ENCODE results near the gene CCR6. TPM values are rescaled to one million over a fixed set of nuclear protein-coding genes. Genes with fewer than 3 reads are reported as not detected.
A peak's percentile ranks its signal among the peaks of the same experiment; 100 is the strongest.

The CCR6 gene
- total and polyA plus RNA-seq, 2 of the 8 experiments (the other 6 are each of a cell fraction or from before 2014, with no cell fraction given) = 0.06 TPM; not detected in 1

DNA sequence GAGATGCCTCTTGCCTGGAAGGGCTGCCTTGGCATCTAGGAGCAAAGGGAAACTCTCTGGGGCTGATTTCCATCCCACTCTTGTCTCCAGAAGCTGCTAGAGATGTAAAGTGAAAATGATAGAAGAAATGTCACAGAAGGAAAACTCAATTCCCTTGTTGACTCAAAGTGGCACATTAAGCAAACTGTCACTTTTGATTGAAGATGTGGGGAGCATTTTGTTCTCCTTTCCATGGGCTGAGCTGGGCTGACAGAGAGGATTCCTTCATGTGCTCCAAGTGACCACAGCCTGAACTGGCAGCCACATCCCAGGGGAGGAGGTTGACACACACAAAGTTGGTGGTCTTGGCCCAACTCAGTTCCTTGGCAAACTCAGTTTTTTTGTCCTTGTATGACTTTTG is 25.1 kb downstream of the CCR6 start:
- no peak overlapping the region for H3K4me3 ChIP-seq (ENCODE audit: extremely low read depth in 1 of 4, insufficient read depth in 2 of 4, low read depth in 3 of 4, low read length in 4 of 4)
- peak overlapping the region; percentile 80 for H4K91ac ChIP-seq (replicated peaks; ENCODE audit: insufficient read length, low read length)
- DNase-seq (ENCODE audit: low read depth in 1 of 2, low spot score in 2 of 2) = no peak
- no peak for FAIRE-seq
- peak overlapping the region; percentile 80 for H3K18ac ChIP-seq (ENCODE audit: extremely low read depth, low read length)
- no peaks in the 10 kb centered on the region for H3K79me1 ChIP-seq (ENCODE audit: low read depth, low read length)
- POLR2A ChIA-PET (ENCODE audit: partially characterized antibody) = interaction anchor here (0.7 to 1.7 kb wide), 2 partner anchors 11 to 15 kb away, joined by 3 to 14 read pairs; no protein-coding TSS in a partner anchor
- peaks cover 8 to 23% (median 19%) of the 10 kb centered on the region in 4 experiments for H3K4me1 ChIP-seq (replicated peaks in 1 of 4; ENCODE audit: control insufficient read depth in 3 of 4, insufficient read depth in 4 of 4, low read length in 3 of 4)
- H2BK20ac ChIP-seq (ENCODE audit: low read length) = peak overlapping the region; percentile 95
- peak overlapping the region; percentile 95 for H3K4ac ChIP-seq (replicated peaks; ENCODE audit: insufficient read length, low read depth, low read length)
- no peak overlapping the region for H3K9ac ChIP-seq (replicated peaks in 1 of 4; ENCODE audit: extremely low read depth in 1 of 4, low read depth in 3 of 4, low read length in 3 of 4)
- no peak overlapping the region for H2BK15ac ChIP-seq (ENCODE audit: low read length)
- H3K56ac ChIP-seq (replicated peaks; ENCODE audit: insufficient read length, low read depth, low read length) = no peak overlapping the region
- CTCF ChIA-PET (ENCODE audit: partially characterized antibody) = interaction anchor here (0.8 kb wide), 1 partner anchor 15 kb away, joined by 3 read pairs; no protein-coding TSS in a partner anchor
- H2BK5ac ChIP-seq (ENCODE audit: low read depth, low read length) = peak overlapping the region; percentile 84; the same call in 1 of the 2 replicates
- peak overlapping the region; percentile 20 for H2AK5ac ChIP-seq (ENCODE audit: low read depth, low read length)
- H4K8ac ChIP-seq (ENCODE audit: extremely low read depth, insufficient read depth, low read length) = no peak overlapping the region
- H3K14ac ChIP-seq (ENCODE audit: insufficient read length) = no peak overlapping the region
- no peak overlapping the region for H3K23ac ChIP-seq (ENCODE audit: insufficient read length)
- H2AFZ ChIP-seq (ENCODE audit: low read length) = no peak overlapping the region
- peak overlapping the region; percentile 85 for H2BK12ac ChIP-seq (ENCODE audit: low read depth, low read length)
- H3K27ac ChIP-seq (ENCODE audit: low read depth, low read length) = no peak overlapping the region
- peak overlapping the region; percentile 23 for H4K5ac ChIP-seq (ENCODE audit: insufficient read length, low read depth, low read length)
- peaks cover 0 to 3% (median 0%) of the 10 kb centered on the region in 4 experiments; a peak in 3 of 7 replicates for H3K27me3 ChIP-seq (replicated peaks in 1 of 4; ENCODE audit: control insufficient read depth in 3 of 4, extremely low read depth in 1 of 4, insufficient read depth in 3 of 4, low read length in 3 of 4)
- H3K23me2 ChIP-seq (ENCODE audit: low read depth, low read length) = 0 out of 2 replicates have a peak, but pooled peaks cover 4% of the 10 kb centered on the region
- H3K79me2 ChIP-seq (ENCODE audit: control insufficient read depth in 1 of 2, insufficient read depth in 2 of 2, low read length in 2 of 2) = no peaks in the 10 kb centered on the region
- H3K4me2 ChIP-seq (ENCODE audit: insufficient read depth in 1 of 2, low read depth in 2 of 2, low read length in 2 of 2) = peak overlapping the region; percentile 0 to 43; a peak in 1 of 4 replicates
- H2BK120ac ChIP-seq (replicated peaks; ENCODE audit: low read depth, low read length) = peak overlapping the region; percentile 51
- TF ChIP-seq CTBP2 (IDR thresholded peaks at IDR 0.05; ENCODE audit: borderline replicate concordance, insufficient read depth, insufficient read length, low read length) = no peak
- TF ChIP-seq, protein P1, sequence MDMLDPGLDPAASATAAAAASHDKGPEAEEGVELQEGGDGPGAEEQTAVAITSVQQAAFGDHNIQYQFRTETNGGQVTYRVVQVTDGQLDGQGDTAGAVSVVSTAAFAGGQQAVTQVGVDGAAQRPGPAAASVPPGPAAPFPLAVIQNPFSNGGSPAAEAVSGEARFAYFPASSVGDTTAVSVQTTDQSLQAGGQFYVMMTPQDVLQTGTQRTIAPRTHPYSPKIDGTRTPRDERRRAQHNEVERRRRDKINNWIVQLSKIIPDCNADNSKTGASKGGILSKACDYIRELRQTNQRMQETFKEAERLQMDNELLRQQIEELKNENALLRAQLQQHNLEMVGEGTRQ (IDR thresholded peaks at IDR 0.05; ENCODE audit: low read length) = no peak
- no peak for TF ChIP-seq BRCA1 (IDR thresholded peaks at IDR 0.05; ENCODE audit: low read depth, low read length)
- TF ChIP-seq EZH2 (IDR thresholded peaks at IDR 0.05; ENCODE audit: low read depth, low read length, severe bottlenecking) = no peak
- no peaks in the 10 kb centered on the region for H4K20me1 ChIP-seq (replicated peaks in 1 of 2; ENCODE audit: control insufficient read depth in 1 of 2, insufficient read depth in 2 of 2, low read length in 2 of 2)
- no peaks in the 10 kb centered on the region for H3K36me3 ChIP-seq (ENCODE audit: control insufficient read depth in 2 of 4, insufficient read depth in 4 of 4, low read length in 3 of 4)
- peaks cover 6 to 12% of the 10 kb centered on the region in 2 experiments; a peak in 3 of 4 replicates for H3K9me3 ChIP-seq (ENCODE audit: insufficient read depth in 2 of 2, low read depth in 1 of 2, low read length in 1 of 2)

Measured in H1 (cell line).